H1 (cell line): ENCODE results near the gene ABCC9.

Source experiments
- BCL11A ChIP-seq, 2 experiments: IDR thresholded peaks; one replicate each; pipeline ENCODE4 v1.6.1; 2011; ENCODE audit warnings: low read depth in 2 of 2, low read length in 2 of 2, mild to moderate bottlenecking in 2 of 2
- CEBPB ChIP-seq: IDR thresholded peaks from 2 replicates; pipeline ENCODE4 v1.6.1; 2012; ENCODE audit warnings: low read depth, low read length
- CHD1 ChIP-seq: IDR thresholded peaks from 2 replicates; pipeline ENCODE4 v1.6.1; 2012; ENCODE audit warnings: low read depth, low read length, improper control_type of control experiment
- CREB1 ChIP-seq: IDR thresholded peaks from 2 replicates; pipeline ENCODE4 v1.6.1; 2012; ENCODE audit warnings: inconsistent platforms
- CTCF ChIP-seq, 3 experiments: IDR thresholded peaks; 1 replicate in 2 of 3; 2 replicates in 1 of 3; pipeline versions ENCODE4 v1.5.1 to v1.6.1; 2011; ENCODE audit warnings: low read length in 3 of 3, mild to moderate bottlenecking in 3 of 3, inconsistent platforms in 2 of 3, low read depth in 1 of 3, moderate library complexity in 1 of 3; ENCODE audit not compliant: insufficient read depth in 1 of 3; ENCODE audit errors: control extremely low read depth in 1 of 3
- EP300 ChIP-seq, 2 experiments: IDR thresholded peaks; 1 replicate in 1 of 2; 2 replicates in 1 of 2; pipeline ENCODE4 v1.6.1; 2011 to 2012; ENCODE audit warnings: low read depth in 2 of 2, low read length in 2 of 2, mild to moderate bottlenecking in 2 of 2, borderline replicate concordance in 1 of 2, inconsistent platforms in 1 of 2, moderate library complexity in 1 of 2
- POLR2A ChIP-seq, 2 experiments: IDR thresholded peaks; 1 replicate in 1 of 2; 2 replicates in 1 of 2; pipeline ENCODE4 v1.6.1; 2011; ENCODE audit warnings: low read depth in 2 of 2, low read length in 2 of 2, mild to moderate bottlenecking in 2 of 2; ENCODE audit errors: control extremely low read depth in 1 of 2
- RNF2 ChIP-seq: fragments of 200-900, 300-1000 bp; sonication (generic); IDR thresholded peaks from 2 replicates; pipeline ENCODE4 v1.7.1; 2016; ENCODE audit warnings: borderline replicate concordance, low read depth, mild to moderate bottlenecking, antibody characterized with exemption, low read length; ENCODE audit not compliant: poor library complexity, severe bottlenecking; ENCODE audit errors: missing control alignments
- TAF1 ChIP-seq: IDR thresholded peaks from 2 replicates; pipeline ENCODE4 v1.6.1; 2011; ENCODE audit warnings: mild to moderate bottlenecking, low read depth, low read length
- YY1 ChIP-seq: IDR thresholded peaks from 2 replicates; pipeline ENCODE4 v1.6.1; 2011; ENCODE audit warnings: low read depth, mild to moderate bottlenecking, low read length
- ZNF274 ChIP-seq: IDR thresholded peaks from 2 replicates; pipeline ENCODE4 v1.7.0; 2012; ENCODE audit warnings: low read length, borderline replicate concordance; ENCODE audit errors: extremely low read depth

- TF ChIP-seq CTCF (IDR thresholded peaks at IDR 0.05; ENCODE audit: control extremely low read depth in 1 of 3, insufficient read depth in 1 of 3, low read depth in 1 of 3, low read length in 3 of 3) (no peak), EP300 (IDR thresholded peaks at IDR 0.05; ENCODE audit: borderline replicate concordance in 1 of 2, low read depth in 2 of 2, low read length in 2 of 2) (no peak), CEBPB (no peak), TAF1 (no peak), ZNF274 (no peak), CHD1 (no peak), CREB1 (no peak), POLR2A (IDR thresholded peaks at IDR 0.05; ENCODE audit: control extremely low read depth in 1 of 2, low read depth in 2 of 2, low read length in 2 of 2) (no peak), BCL11A (IDR thresholded peaks at IDR 0.05; ENCODE audit: low read depth in 2 of 2, low read length in 2 of 2) (no peak), YY1 (no peak), RNF2 (no peak)
Measured at GRCh38 chr12:21795648-21796328, 145.4 kb downstream of the ABCC9 start.
